ENCODE results near the gene TUBGCP6. TPM values are rescaled to one million over a fixed set of nuclear protein-coding genes. Genes with fewer than 3 reads are reported as not detected.
"Not testable (repeated sequence)": the region's sequence is repeated elsewhere in the genome, so short reads cannot be mapped to it uniquely, and the experiment has no call there.

Gene TUBGCP6
- total RNA-seq, 1 donor from 2014 or later = 56.4 TPM

- intact Hi-C loops (cut with micrococcal nuclease) = no loop called here
These were observed 70.2 kb downstream of the TUBGCP6 start for GRCh38 chr22:50174382-50175190.

- intact Hi-C loops (cut with micrococcal nuclease) = no loop called here
These were observed 70.9 kb downstream of the TUBGCP6 start for GRCh38 chr22:50173983-50174355.

- intact Hi-C loops (cut with micrococcal nuclease) = no loop called here
These were observed 71.4 kb downstream of the TUBGCP6 start for GRCh38 chr22:50173311-50173982.

GRCh38 chr22:50171965-50172421 lies 72.8 kb downstream of the TUBGCP6 start:
- intact Hi-C loops (cut with micrococcal nuclease) = no loop called here

GRCh38 chr22:50171319-50171964 lies 73.4 kb downstream of the TUBGCP6 start:
- intact Hi-C loops (cut with micrococcal nuclease) = no loop called here

GRCh38 chr22:50170453-50171318 lies 74.1 kb downstream of the TUBGCP6 start, which contains the start of gene PANX2:
Gene PANX2 (plus strand): TSS chr22:50170731. CDS start chr22:50170731, 0 bp downstream.
- intact Hi-C loops (cut with micrococcal nuclease) = no loop called here

- intact Hi-C loops (cut with micrococcal nuclease) = no loop called here
These were observed 75.0 kb downstream of the TUBGCP6 start for GRCh38 chr22:50169774-50170341.

GRCh38 chr22:50169181-50169759 lies 75.6 kb downstream of the TUBGCP6 start:
- intact Hi-C loops (cut with micrococcal nuclease) = no loop called here

GRCh38 chr22:50168490-50169180 lies 76.2 kb downstream of the TUBGCP6 start:
- intact Hi-C loops (cut with micrococcal nuclease) = not testable (repeated sequence)

GRCh38 chr22:50167689-50168489 lies 76.9 kb downstream of the TUBGCP6 start:
- intact Hi-C loops (cut with micrococcal nuclease) = no loop called here

Other genes with a start within 250 kb of the TUBGCP6 start
- not detected in 2 replicates for gene IL17REL, start 232.3 kb downstream of the TUBGCP6 start, total RNA-seq
- not detected in 2 replicates for gene TTLL8, start 186.7 kb downstream of the TUBGCP6 start, total RNA-seq
- 0.32 and 0.55 TPM in 2 replicates for gene MLC1, start 159.6 kb downstream of the TUBGCP6 start, total RNA-seq
- not detected in 2 replicates for gene MOV10L1, start 155.0 kb downstream of the TUBGCP6 start, total RNA-seq
- 0.30 and 0.34 TPM in 2 replicates for gene PANX2, start 74.3 kb downstream of the TUBGCP6 start, total RNA-seq
- gene TRABD, start 59.1 kb downstream of the TUBGCP6 start, total RNA-seq = 134 and 140 TPM in 2 replicates
- gene SELENOO, start 44.0 kb downstream of the TUBGCP6 start, total RNA-seq = 22.4 and 25.0 TPM in 2 replicates
- gene HDAC10, start 6.2 kb upstream of the TUBGCP6 start, total RNA-seq = 87.4 and 88.2 TPM in 2 replicates
- gene MAPK12, start 16.7 kb upstream of the TUBGCP6 start, total RNA-seq = 5.5 and 5.7 TPM in 2 replicates
- 10.2 and 12.0 TPM in 2 replicates for gene MAPK11, start 25.4 kb upstream of the TUBGCP6 start, total RNA-seq
- 10.1 and 11.0 TPM in 2 replicates for gene PLXNB2, start 62.6 kb upstream of the TUBGCP6 start, total RNA-seq
- gene DENND6B, start 82.0 kb upstream of the TUBGCP6 start, total RNA-seq = 3.2 and 3.3 TPM in 2 replicates
- gene PPP6R2, start 98.3 kb upstream of the TUBGCP6 start, total RNA-seq = 49.8 and 54.9 TPM in 2 replicates
- 150 and 152 TPM in 2 replicates for gene SBF1, start 230.0 kb upstream of the TUBGCP6 start, total RNA-seq
- gene ADM2, start 236.5 kb upstream of the TUBGCP6 start, total RNA-seq = 2.1 and 2.5 TPM in 2 replicates
- gene MIOX, start 241.8 kb upstream of the TUBGCP6 start, total RNA-seq = 0.14 TPM in 1 of 2 replicates, not detected in the other